Transverse colon (tissue), 4 donors: ENCODE results near the gene TTC22.

Experiments
- CTCF ChIP-seq, 5 experiments: fragments of 200-600 bp in 3 of 5; fragments of 450-650 bp in 2 of 5; sonication (generic) in 3 of 5; IDR thresholded peaks; 1 replicate in 2 of 5; 2 replicates in 3 of 5; pipeline ENCODE4 v1.5.1; 2016 to 2017; ENCODE audit warnings: antibody characterized with exemption in 5 of 5, inconsistent platforms in 3 of 5, mild to moderate bottlenecking in 2 of 5, moderate library complexity in 1 of 5
- EP300 ChIP-seq: sonication (generic); formaldehyde crosslinking; IDR thresholded peaks from one replicate; pipeline ENCODE4 v1.6.1; 2017; ENCODE audit warnings: antibody characterized with exemption, low read depth
- POLR2A ChIP-seq: fragments of 450-650 bp; IDR thresholded peaks from one replicate; pipeline ENCODE4 v1.6.1; 2016; ENCODE audit warnings: antibody characterized with exemption, mild to moderate bottlenecking, moderate library complexity
- POLR2AphosphoS5 ChIP-seq, 3 donors: sonication (generic); formaldehyde crosslinking; IDR thresholded peaks; one replicate each; pipeline ENCODE4 v1.6.1; 2016; ENCODE audit warnings: antibody characterized with exemption in 3 of 3

- TF ChIP-seq CTCF (IDR thresholded peaks at IDR 0.05) (no peak), POLR2A (no peak), POLR2AphosphoS5 (IDR thresholded peaks at IDR 0.05) (no peak), EP300 (no peak)
Measured at GRCh38 chr1:54792686-54793282, 8.3 kb downstream of the TTC22 start.
